ENCODE data around the gene MCM9.
A peak's percentile ranks its signal among the peaks of the same experiment; 100 is the strongest.
"Not testable (repeated sequence)": the region's sequence is repeated elsewhere in the genome, so short reads cannot be mapped to it uniquely, and the experiment has no call there.

The MCM9 gene

GRCh38 chr6:118893064-118893806, 41.7 kb downstream of the MCM9 start:
- DNase-seq: peak; percentile 76

GRCh38 chr6:118892355-118892991, 42.5 kb downstream of the MCM9 start:
- DNase-seq: peak; percentile 40

DNA sequence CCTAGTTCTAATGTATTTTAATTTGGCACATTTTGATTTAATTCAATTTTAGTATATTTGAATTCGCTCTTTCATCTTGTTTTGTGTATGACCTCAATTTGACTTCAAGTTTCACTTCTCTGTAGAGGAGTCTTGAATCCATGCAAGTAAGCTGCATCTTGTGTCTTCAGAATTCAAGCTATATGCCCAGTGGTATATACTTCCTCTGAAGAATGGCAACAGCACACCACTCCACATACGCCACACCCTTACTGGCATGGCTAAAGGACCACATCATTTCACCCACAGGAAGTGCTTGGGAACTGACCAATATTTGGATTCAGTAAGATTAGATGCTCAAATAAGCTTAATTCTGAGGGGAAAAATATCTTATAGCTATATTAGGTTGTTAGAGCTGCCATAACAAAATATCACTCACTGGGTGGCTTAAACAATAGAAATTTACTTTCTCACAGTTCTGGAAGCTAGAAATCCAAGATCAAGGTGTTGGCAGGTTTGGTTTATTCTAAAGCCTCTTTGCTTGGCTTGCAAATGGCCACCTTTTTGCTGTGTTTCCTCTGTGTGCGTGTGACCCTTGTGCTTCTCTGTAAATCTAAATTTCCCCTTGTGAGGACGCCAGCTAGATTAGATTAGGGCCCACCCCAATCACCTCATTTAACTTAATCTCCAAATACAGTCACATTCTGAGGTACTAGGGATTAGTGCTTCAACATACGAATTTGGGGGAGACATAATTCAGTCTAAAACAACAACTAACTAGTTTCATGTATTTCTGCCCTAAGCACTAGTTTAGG, 43.8 kb downstream of the MCM9 start:
- DNase-seq: peak; percentile 49

DNA sequence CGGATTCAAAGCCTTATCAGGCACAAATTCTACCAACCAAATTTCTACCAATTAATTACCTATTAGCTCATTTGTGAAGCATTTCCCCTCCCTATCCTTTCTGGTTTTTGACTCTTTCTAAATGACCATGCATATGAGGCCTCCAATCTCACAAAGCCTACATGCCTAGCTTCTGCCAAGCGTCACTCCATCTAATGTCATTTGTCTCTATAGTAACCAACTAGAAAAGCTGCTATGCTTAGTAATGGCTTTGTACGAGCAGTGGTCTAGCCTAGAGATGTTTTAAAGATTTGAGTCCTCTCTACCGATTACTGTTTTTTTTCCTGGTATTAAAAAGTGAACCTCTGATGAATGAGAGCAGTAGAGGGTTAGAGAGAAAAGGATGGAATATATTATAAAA, 45.8 kb downstream of the MCM9 start:
- no peak for DNase-seq

DNA sequence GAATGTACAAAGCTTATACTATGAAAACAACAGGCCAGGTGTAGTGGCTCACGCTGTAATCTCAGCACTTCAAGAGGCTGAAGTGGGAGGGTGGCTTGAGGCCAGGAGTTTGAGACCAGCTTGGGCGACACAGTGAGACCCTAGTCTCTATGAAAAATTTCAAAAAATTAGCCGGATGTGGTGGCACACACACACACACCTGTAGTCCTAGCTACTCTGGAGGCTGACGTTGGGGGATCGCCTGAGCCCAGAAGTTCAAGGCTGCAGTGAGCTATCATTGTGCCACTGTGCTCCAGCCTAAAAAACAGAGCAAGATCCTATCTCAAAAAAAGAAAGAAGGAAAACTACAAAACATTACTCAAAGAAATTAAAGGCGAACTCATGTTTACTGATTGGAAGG, 48.3 kb downstream of the MCM9 start:
- no peak for DNase-seq

GRCh38 chr6:118882314-118882905, 52.5 kb downstream of the MCM9 start:
- no peak for DNase-seq

GRCh38 chr6:118881440-118882313, 53.3 kb downstream of the MCM9 start:
- DNase-seq: no peak

DNA sequence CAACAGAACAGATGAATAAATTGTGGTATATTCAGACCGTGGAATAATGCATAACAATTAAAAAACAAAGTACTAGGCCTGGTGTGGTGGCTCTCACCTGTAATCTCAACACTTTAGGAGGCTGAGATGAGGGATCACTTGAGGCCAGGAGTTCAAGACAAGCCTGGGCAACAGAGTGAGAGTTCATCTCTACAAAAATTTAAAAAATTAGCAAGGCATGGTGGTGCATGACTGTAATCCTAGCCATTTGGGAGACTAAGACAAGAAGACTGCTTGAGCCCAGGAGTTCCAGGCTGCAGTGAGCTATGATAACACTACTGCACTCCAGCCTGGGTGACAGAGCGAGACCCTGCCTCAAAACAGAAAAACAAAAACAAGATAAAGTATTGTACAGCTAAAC, 57.2 kb downstream of the MCM9 start:
- DNase-seq: no peak

GRCh38 chr6:118876814-118877213, 58.1 kb downstream of the MCM9 start:
- DNase-seq: no peak

DNA sequence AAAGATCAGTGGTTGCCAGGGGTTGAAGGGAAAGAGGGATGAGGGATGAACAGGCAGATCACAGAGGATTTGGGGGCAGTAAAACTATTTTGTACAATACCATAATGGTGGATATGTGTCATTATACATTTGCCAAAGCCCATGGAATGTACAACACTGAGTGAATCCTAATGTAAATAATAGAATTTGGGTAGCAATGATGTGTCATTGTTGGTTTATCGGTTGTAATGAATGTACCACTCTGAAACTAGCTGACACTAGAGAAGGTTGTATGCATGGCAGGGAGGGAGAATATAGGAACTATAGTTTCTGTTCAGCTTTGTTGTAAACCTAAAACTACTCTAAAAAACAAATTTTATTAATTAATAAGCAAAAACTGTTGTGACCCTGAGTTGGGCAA, 58.8 kb downstream of the MCM9 start:
- no peak for DNase-seq

DNA sequence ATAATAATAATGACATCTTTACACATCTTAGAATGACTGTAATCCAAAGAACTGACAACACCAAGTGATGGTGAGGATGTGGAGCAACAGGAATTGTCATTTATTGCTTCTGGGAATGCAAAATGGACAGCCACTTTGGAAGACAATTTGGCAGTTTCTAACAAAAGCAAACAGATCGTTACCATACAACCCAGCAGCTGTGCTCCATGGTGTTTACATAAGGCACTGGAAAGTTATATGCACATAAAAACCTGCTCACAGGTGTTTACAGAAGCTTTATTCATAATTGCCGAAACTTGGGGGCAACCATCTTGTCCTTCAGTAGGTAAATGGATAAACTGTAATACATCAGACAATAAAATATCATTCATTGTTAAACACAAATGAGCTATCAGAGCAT, 59.3 kb downstream of the MCM9 start:
- DNase-seq: no peak

- no peak for DNase-seq
Observed at GRCh38 chr6:118873239-118873638, 61.7 kb downstream of the MCM9 start.

GRCh38 chr6:118872726-118873125, 62.2 kb downstream of the MCM9 start:
- DNase-seq: no peak

GRCh38 chr6:118872318-118872717, 62.6 kb downstream of the MCM9 start:
- DNase-seq: no peak

- DNase-seq: no peak
Observed at GRCh38 chr6:118871331-118871730, 63.6 kb downstream of the MCM9 start.

DNA sequence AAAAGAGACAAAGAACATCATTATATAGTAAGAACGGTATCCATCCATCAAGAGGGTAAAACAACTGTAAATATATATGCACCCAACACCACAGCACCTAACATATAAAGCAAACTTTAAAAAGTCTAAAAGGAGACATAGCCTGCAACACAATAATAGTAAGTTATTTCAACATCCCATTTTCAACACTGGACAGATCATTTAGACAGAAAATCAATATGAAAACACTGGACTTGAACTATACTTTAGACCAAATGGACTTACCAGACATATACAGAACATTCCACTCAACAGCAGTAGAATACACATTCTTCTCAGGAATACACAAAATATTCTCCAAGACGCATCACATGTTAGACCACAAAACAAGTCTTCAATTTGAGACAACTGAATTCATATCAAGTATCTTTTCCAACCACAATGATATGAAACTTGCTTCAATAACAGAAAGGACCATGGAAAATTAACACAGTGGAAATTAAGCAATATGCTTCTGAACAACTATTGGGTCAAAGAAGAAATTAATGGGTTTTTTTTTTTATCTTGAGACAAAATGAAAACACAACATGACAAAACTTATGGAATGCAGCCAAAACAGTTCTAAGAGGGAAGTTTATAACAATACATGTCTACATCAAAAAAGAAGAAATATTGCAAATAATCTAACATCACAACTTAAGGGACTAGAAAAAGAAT, 64.9 kb downstream of the MCM9 start:
- DNase-seq: no peak

- no peak for DNase-seq
Observed at GRCh38 chr6:118869350-118869749, 65.6 kb downstream of the MCM9 start.

DNA sequence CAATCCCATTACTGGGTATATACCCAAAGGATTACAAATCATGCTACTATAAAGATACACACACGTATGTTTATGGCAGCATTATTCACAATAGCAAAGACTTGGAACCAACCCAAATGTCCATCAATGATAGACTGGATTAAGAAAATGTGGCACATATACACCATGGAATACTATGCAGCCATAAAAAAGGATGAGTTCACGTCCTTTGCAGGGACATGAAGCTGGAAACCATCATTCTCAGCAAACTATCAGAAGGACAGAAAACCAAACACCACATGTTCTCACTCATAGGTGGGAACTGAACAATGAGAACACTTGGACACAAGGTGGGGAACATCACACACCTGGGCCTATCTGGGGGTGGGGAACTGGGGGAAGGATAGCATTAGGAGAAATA, 66.1 kb downstream of the MCM9 start:
- not testable (repeated sequence) for DNase-seq

GRCh38 chr6:118867181-118867580, 67.8 kb downstream of the MCM9 start:
- no peak for DNase-seq

GRCh38 chr6:118865100-118865391, 69.9 kb downstream of the MCM9 start:
- no peak for DNase-seq

DNA sequence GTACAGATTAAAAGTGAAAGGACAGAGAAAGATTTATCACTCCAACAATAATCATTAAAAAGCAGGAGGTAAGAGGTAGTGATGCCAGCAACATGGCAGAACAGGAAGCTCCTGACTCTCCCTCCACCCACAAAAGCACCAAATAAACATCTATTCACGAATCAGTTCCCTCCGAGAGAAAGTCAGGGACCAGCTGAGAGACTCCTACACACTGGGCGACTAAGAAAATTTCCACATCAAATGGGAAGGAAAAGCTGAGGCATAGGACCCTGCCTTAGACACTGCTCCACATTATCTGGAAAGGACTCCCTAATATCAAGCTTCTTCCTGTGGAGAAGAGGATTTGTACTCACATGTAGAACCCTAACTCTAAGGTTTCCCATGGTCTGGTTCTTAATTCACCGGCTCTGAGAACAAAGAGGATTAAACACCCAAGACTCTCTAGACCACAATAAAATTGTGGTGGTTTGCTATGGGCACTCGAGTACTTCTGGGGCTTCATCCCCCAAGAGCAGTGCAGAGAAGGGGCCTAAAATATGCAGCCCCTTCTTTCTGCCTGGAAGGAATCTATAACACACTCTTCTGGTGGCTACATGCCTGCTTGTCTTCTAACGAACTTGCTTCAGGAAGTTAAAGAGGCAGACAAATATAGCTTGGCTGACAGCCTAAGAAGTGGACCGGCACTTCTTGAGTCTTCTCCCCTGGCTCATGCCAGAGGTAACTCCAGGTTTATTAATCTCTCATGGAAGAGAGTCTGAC, 70.4 kb downstream of the MCM9 start:
- no peak for DNase-seq
